ENCODE data around the gene SSRP1.
"Not testable (repeated sequence)": the region's sequence is repeated elsewhere in the genome, so short reads cannot be mapped to it uniquely, and the experiment has no call there.

SSRP1 gene

GRCh38 chr11:57335343-57336110 lies at the start of gene SSRP1:
Gene SSRP1 (minus strand): TSS chr11:57335892. CDS start chr11:57335121, 771 bp downstream.
- no peak for FAIRE-seq

DNA sequence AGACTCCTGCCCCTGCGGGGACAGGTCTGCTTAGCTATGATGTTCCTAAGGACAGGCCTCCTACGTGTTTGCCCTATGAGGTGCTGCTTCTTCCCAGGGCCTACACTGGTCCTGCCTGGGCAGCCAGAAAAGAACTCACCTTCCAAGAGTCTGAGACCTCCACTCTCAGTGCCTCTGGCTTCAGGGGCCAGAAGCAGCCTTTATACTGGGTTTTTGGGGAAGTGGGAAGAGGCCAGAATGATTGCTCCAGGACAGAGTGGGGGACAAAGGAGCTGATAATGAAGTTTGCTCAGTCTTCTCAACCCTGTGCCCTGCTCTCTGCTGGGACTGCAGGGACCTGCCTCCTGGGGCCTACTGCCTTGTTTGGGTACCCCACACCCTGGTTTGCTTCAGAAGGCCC lies 45.3 kb upstream of the SSRP1 start, which contains the start of gene PRG3:
TSS of gene PRG3 (minus strand) at position 176 of the 400 bp plus-strand sequence. CDS start 442 bp downstream, outside the sequence.
- no peak for FAIRE-seq

- FAIRE-seq = no peak
Measured at GRCh38 chr11:57379732-57380131, 44.0 kb upstream of the SSRP1 start.

DNA sequence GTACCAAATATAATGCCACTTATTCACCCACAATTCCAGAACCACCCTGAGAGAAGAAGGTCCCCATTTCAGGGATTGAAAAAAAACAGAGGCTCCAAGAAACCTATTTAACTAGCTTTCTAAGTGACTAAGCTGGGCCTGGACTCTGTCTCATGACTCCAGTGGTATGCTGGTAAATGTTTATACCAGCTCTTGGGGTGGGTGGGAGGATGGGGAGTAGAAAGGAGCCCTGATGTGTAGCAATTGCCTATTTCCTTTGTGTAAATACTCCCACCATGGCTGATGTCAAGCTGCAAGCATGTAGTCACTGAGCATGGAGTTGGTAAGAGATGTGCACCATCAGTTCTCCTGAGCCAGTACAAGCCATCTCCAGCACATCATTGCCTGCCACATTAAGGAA lies 42.5 kb upstream of the SSRP1 start:
- no peak for FAIRE-seq

DNA sequence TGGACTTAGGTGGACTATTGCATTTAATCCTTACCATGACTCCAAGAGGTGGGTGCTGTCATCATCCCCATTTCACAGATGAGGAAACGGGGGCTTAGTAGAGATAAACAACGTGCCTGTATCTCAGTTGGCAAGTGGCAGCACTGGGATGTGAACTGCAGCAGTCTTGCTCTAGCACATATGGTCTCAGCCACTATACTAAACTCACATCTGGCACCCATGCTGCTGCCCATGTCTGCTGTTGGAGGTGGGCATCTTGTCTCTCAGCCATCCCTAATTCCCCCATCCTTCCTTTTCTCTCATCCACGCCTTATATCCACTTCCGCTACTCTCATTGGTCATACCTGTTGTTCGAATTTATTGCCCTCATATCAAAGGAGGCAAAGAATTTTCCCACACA lies 41.4 kb upstream of the SSRP1 start:
- no peak for FAIRE-seq

GRCh38 chr11:57376095-57377090 lies 40.7 kb upstream of the SSRP1 start:
- FAIRE-seq = no peak

DNA sequence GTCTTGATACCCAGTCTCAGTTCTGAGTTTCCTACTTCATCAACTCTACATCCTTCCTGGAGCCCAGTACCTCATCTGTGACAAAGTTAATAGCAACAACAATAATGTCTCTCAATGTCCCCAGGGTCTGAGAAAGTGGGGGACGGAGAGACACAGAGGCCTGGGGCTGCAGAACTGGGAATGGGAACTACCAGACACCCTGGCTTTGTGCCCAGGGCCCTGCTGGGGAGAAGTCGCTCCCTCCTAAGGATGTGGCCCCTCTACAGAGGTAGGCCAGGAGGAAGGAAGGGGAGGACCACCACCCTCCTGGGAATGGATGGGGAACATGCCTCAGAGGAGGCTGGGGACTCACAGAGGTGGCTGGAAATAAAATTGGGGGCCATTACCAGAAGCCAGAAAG lies 39.8 kb upstream of the SSRP1 start:
- FAIRE-seq = no peak

GRCh38 chr11:57374966-57375365 lies 39.3 kb upstream of the SSRP1 start:
- no peak for FAIRE-seq

DNA sequence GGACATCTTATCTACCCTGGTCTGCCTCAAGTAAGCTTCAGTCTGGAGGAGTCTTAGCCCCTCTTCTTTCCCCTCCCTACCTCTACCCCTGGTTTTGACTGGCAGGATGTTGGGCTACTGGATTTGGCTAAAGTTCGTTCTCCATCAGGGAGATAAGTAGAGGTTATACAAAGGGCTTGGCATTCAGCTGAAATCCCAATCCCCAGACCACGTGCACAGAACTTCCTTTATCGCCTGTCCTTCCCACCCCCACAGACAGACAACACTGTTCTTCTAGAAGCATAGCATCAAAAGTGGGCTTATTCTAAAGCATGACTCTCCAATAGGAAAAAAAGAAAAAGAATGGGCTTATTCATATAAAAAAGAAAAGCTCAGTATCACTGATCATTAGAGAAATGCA lies 37.5 kb upstream of the SSRP1 start:
- no peak for FAIRE-seq

DNA sequence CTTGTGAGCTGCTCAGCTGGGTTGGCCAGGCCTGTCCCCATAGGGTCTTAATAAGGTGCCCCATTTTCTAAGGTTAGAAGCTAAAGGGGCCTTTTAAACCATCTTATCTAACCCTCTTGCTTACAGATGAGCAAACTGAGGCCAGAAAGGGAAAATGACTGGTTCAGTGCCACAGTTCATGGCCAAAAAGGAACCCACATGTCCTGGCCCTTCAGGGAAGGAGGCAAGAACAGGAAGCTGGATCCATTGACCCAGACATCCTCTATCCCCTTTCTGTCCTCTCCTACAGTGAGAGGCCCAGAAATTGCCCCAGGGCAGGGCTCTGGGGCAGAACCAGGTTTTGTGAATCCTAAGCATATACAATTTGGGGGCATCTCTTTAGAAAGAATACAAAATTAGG lies 35.2 kb upstream of the SSRP1 start:
- no peak for FAIRE-seq

GRCh38 chr11:57370251-57370650 lies 34.6 kb upstream of the SSRP1 start:
- no peak for FAIRE-seq

DNA sequence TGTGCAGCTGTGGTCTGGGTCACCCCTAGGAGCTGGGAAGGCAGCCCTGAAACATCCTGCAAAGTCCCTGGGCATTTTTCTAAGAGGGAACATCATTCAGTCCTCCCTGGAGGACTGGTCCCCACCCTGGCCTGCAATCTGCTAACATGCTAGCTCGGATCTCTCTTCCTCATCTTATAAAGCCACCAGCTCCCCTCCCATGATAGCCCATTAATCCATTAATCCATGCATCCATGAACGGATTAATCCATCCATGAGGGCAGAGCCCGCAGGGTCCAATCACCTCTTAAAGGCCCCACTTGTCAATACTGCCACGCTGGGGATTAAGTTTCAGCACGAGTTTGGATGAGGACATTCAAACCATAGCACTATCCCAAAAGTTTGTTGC lies 33.1 kb upstream of the SSRP1 start:
- FAIRE-seq = no peak

GRCh38 chr11:57368106-57368844 lies 32.6 kb upstream of the SSRP1 start:
- no peak for FAIRE-seq

DNA sequence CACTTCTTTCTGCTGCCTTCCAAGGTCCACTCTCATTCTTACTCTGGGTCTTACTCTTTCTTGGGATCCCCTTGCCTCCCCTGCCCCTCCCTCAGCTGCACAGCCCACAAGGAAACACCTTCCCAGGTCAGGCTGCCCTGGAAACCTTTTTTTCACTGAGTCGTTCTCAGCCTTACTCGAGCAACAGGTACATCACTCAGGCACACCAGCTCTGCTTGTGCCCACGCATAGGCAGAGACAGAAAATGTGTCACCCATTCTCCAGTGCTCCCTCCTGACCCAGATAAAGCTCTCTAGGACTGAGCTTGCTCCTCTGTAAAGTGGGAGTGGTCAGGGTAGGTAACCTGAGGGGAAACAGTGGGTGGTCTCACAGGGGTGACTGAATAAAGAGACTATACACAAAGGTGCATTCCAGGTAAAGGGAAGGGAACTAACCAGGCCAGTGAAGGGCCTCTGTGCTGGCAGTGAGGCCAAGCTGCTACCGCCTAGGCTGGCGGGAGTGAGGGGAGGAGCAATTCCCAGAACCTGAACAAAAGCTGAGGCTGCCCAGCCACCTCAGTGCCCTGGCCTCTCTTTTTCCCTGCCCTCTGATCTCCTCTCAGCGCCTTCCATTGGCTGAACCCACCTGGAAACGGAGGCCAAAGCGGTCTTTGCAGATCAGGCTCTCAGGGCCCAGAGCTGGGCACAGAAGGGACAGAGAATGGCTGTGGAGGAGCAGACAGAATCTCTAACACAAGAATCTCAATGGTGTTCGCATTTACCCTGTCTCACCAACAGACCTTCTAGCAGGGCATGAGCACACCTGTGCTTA lies 29.4 kb upstream of the SSRP1 start:
- no peak for FAIRE-seq

DNA sequence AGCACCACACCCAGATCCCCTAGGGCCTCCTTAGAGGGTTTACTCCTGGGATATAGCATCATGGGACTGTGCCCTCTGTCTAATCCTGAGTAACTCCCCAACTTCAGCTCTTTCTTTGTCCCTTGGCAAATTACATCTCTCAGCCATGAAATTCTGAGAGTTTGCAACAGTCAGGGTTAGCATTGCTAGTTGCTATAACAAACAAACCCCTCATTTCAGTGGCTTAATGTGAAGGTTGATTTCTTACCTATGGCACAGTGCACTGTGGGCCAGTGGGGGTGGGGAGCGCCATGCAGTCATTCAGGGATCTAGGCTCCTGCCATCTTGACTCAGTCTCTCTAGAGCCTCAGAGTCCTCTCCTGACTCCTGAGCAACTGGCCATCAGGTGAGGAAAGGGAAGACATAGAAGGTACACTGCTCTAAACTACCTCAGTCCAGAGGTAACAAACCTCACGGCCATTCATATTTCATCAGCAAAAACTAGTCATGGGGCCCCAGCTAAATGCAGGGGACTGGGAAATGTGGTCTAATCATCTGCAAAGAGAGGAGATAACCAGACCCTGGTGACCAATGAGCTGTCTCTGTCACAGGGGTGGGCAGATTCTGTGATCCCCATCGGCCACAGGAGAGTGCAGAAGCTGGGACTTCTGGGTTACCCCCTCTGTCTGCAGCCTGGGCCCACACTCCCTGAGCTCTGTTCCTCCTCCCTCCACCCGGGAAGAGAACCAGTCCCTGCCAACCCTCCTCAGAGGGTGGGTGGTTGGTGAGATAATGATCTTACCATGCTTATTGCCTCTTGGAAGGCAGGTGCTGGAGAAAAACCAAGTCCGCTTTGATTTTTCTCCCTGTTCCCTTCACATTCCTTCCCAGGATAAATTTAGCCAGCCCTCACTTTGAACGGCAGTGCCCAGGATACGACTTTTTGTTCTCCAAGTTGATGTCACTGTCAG lies 27.7 kb upstream of the SSRP1 start:
- FAIRE-seq = no peak

DNA sequence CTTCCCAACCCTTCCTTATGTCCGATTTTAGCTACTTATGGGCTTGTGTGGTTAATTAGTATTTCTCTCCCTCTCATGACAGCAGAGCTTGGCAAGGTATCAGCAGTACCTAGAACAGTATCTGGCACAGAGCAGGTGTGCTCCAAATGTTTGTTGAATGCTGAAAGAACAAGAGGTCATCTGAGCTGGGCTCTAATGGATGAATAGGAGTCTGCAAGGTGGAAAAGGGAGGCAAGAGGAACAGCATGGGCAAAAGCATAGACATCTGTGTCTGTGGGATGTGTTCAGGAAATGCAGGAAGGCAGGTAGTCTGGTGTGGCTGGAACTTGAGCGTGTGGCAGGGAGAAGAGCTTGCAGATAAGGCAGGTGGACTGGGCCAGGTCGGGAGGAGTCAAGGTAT lies 26.2 kb upstream of the SSRP1 start:
- FAIRE-seq = no peak

GRCh38 chr11:57361420-57361819 lies 25.7 kb upstream of the SSRP1 start:
- FAIRE-seq = not testable (repeated sequence)

DNA sequence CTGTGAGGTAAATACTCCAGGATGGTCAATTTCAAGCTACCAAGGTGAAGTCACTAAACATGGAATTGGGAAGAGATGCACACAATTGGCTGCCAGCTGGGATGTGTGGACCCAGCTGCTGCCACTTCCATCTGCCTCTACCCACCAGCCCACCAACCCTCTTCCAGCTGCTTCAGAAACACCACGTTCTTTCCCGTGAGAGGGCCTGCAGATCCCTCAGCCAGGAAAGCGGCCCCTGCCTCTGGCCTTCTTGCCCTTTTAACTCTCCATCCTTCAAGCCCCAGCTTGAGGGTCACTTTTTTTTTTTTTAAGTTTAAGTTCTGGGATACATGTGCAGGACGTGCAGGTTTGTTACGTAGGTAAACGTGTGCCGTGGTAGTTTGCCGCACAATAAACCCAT lies 25.3 kb upstream of the SSRP1 start:
- FAIRE-seq = no peak

GRCh38 chr11:57359896-57360690 lies 24.4 kb upstream of the SSRP1 start:
- FAIRE-seq = no peak

DNA sequence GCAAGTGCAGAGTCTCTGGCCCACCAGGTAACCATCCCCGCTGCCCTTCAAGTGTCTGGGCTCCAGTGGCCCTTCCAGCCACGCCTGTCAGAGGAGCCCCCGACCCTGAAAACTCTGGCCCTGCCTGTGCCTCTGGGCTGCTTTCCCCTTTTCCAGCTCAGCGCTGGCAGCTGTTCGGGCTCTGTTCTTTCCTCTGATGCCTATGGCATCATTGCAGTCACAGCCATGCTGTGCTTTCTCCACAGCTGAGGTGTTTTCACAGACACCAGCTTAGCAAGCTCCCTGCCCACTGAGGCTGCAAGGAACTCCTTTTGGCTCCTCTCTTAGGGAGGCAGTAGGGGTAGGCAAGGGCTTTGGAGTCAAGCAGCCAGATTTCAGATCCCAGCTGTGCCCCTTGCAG lies 23.7 kb upstream of the SSRP1 start:
- FAIRE-seq = no peak

All from TTC549 (cell line).